Fibroblast of skin of right biceps (primary cell): ENCODE results near the gene BLVRA.
A peak's percentile ranks its signal among the peaks of the same experiment; 100 is the strongest.
"Not testable (repeated sequence)": the region's sequence is repeated elsewhere in the genome, so short reads cannot be mapped to it uniquely, and the experiment has no call there.

Experiments
- DNase-seq: peaks from one replicate; pipeline ENCODE4 v3.0.0-alpha.2; 2013

Gene BLVRA

GRCh38 chr7:43810195-43810941, 51.9 kb downstream of the BLVRA start:
- peak; percentile 7 for DNase-seq

GRCh38 chr7:43815373-43815772, 56.9 kb downstream of the BLVRA start:
- no peak for DNase-seq

DNA sequence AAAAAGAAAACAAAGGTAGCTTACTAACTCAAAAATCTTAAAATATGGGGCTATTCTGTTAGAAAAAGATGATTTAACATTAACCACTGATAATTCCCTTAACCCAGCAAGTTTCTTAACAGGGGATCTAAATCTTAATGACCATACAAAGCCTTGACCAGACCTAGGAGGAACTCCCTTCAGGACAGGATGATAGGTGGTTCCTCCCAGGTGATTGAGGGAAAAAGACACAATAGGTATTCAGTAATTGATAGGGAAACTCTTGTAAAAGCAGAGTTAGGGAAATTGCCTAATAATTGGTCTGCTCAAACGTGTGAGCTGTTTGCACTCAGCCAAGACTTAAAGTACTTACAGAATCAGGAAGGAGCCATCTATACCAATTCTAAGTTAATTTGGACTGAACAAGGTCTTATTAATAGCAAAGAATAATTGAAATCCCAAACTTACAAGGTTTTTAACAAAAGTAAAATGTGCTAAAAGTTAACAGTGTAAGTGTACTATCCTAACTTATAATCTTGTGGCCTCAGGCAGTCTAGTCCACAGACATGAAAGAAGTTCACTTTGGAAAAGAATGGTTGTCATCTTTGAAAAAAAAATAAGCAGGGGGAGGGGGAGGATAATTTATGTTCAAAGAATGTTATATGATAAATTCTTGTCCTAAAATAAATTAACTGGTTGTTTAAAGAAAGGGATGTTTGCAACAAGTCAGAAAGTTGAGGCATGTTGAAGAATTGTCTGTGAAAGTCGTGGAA, 57.7 kb downstream of the BLVRA start:
- not testable (repeated sequence) for DNase-seq

GRCh38 chr7:43823425-43823824, 64.9 kb downstream of the BLVRA start:
- not testable (repeated sequence) for DNase-seq

GRCh38 chr7:43823941-43824340, 65.5 kb downstream of the BLVRA start:
- DNase-seq: no peak

DNA sequence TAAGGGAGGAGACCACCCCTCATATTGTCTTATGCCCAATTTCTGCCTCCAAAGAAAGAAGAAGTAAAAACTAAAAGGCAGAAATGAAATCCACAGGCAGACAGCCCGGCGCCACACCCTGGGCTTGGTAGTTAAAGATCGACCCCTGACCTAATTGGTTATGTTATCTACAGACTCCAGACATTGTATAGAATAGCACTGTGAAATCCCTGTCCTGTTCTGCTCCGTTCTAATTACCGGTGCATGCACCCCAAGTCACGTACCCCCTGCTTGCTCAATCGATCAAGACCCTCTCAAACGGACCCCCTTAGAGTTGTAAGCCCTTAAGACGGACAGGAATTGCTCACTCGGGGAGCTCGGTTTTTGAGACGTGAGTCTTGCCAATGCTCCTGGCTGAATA, 66.0 kb downstream of the BLVRA start:
- not testable (repeated sequence) for DNase-seq

GRCh38 chr7:43824963-43825362, 66.5 kb downstream of the BLVRA start:
- no peak for DNase-seq

- DNase-seq: no peak
These were observed 66.9 kb downstream of the BLVRA start for GRCh38 chr7:43825391-43825808.

DNA sequence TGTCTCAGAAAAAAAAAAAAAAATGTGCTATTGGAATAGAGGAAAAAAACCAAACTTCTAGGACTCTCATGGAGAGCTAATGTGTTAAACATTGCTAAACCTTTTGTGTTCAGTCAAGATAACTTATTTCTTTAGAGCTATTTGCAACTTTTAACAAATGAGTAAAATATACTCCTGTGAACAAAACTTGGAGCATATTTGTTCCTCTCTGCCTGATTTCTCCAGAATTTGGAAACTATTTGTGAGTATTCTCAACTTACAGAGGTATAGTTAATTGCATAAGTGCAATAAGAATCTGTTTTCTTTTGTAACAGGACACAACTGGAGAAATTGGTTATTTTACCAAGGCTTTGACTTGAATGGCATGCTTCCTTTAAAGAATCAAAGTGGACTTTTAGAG, 72.4 kb downstream of the BLVRA start:
- DNase-seq: not testable (repeated sequence)

DNA sequence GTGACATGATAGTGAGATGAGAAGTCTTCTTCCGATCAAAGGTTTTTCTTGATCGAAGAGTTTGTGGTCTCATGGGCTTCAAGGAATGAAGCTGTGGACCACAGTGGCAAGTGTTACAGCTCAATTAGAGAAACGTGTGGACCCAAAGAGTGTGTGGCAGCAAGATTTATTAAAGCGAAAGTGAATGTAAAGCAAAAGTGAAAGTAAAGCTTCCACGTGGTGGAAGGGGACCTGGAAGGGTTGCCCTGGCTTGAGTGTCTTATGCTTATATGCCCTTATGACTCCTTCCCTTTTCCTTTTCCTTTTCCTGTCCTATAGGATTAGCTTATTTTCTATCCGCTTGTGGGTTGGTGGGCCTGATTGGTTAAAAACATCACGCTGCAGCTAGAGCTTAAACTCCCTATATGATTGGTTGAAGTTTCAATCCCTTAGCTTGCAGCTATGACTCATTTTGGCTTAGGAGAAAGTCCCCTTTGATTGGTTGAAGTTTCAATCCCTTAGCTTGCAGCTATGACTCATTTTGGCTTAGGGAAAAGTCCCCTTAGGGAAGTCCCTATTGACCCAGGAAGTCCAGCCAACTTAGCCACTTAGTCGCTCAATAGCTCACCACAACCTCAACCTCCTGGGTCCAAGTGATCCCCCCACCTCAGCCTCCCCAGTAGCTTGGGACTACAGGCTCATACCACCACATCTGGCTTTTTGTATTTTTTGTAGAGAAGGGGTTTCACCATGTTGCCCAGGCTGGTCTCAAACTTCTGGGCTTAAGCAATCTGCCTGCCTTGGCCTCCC, 76.2 kb downstream of the BLVRA start:
- peak; percentile 47 for DNase-seq

- DNase-seq: no peak
These were observed 79.8 kb downstream of the BLVRA start for GRCh38 chr7:43838201-43838658.

- DNase-seq: no peak
These were observed 84.8 kb downstream of the BLVRA start for GRCh38 chr7:43843296-43843695.

GRCh38 chr7:43844257-43844656, 85.8 kb downstream of the BLVRA start:
- DNase-seq: peak; percentile 28

DNA sequence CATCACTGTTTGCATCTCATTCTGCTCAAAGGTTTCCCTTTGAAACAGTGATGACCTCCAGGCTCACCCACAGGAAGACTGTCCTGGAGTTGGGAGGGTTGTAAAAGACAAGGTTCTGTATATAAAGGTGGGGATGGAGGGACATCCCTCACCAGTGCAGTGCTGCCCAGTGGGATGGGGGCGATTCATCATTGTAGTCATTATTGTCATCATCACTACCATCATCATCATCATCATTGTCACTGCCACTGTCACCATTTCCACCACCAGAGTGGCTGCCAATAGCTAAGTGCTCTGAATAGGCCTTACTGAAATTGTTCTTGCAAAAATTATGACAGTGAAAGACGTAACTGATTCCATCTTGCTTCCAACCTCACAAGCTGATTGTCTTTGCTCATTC, 86.2 kb downstream of the BLVRA start:
- no peak for DNase-seq

- DNase-seq: peak; percentile 64
These were observed 89.0 kb downstream of the BLVRA start for GRCh38 chr7:43847496-43847895.

GRCh38 chr7:43849047-43849446, 90.6 kb downstream of the BLVRA start:
- DNase-seq: no peak

DNA sequence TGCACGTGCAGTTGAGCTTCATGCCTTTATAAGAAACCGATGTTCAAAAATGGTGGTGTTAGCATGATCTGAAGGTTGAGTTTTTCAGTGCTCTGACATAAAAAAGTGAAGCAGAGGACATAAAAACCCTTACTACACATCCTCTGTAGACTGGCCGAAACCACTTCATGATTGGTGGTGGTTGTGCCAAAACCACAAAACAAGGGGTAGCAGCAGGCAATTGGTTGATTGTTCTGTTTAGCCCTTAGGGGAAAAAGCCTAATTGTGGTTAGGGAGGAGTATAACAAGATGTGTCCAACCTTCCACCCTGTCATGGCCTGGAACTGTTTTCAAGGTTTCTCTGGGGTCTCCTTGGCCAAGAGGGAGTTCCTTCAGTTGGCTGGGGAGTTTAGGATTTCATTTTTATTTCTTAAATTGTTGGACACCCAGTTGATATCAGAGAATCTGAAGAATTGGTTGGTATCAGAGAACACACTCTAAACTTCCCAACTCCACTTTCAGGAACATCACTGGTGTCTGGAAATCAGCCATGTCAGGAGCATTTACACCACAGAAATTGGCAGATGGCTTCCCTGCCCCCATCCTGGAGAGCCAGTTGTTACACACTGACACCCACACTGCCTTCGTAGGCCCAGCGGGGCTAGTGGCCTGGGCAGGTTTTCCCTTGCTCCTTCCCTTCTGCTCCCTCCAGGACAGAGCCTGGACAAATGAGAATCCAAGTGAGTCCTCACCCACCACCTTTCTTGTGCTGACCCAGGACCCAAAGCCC, 92.1 kb downstream of the BLVRA start:
- no peak for DNase-seq

- no peak for DNase-seq
These were observed 93.3 kb downstream of the BLVRA start for GRCh38 chr7:43851805-43852204.

DNA sequence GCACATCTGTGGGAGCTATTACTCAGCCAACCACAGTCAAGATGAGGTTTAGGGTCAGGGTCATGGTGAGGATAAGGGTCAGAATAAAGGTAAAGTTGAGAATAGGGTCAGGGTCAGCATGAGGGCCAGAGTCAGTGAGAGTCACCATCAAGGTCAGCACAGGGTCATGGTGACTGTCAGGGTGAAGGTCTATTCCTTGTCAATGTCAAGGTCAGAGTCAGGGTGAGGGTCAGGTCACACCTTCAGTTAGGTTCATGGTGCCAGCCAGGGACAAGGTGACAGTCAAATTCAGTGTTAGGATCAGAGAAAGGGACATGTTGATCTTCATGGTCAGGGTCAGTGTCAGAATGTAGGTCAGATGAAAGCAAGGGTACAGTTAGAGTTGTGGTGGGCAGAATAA, 96.7 kb downstream of the BLVRA start:
- no peak for DNase-seq

- no peak for DNase-seq
These were observed 97.8 kb downstream of the BLVRA start for GRCh38 chr7:43856316-43856715.
